Right lobe of liver (tissue), 6 donors: ENCODE results near the gene NEB. TPM values are rescaled to one million over a fixed set of nuclear protein-coding genes. Genes with fewer than 3 reads are reported as not detected.

ENCODE experiments used
- ATAC-seq, 4 donors: fragments of 200-7000 bp; cut with Tn5 transposase; one replicate each; pipeline ENCODE4 v1.9.1; 2020; ENCODE audit warnings: mild to moderate bottlenecking in 4 of 4, moderate library complexity in 4 of 4
- DNase-seq, 3 donors: peaks; one replicate each; pipeline ENCODE4 v3.0.0-alpha.2; 2020
- H3K27ac ChIP-seq, 3 donors: fragments of 200-600 bp; one replicate each; pipeline ENCODE4 v1.8.0; 2022
- H3K27me3 ChIP-seq, 2 donors: fragments of 200-600 bp; one replicate each; pipeline ENCODE4 v1.8.0; 2022
- H3K36me3 ChIP-seq, 4 donors: fragments of 200-600 bp; sonication (generic) in 1 of 4; one replicate each; pipeline versions ENCODE4 v1.5.1 to v1.8.0; 2017 to 2022; ENCODE audit warnings: control low read depth in 1 of 4
- H3K4me1 ChIP-seq, 4 donors: fragments of 200-600 bp; sonication (generic) in 1 of 4; one replicate each; pipeline versions ENCODE4 v1.5.1 to v1.8.0; 2017 to 2022; ENCODE audit warnings: control low read depth in 1 of 4
- H3K4me3 ChIP-seq, 3 donors: fragments of 200-600 bp; one replicate each; pipeline ENCODE4 v1.8.0; 2022
- H3K9me3 ChIP-seq, 4 donors: fragments of 200-600 bp; sonication (generic) in 1 of 4; one replicate each; pipeline versions ENCODE4 v1.5.1 to v1.8.0; 2017 to 2022; ENCODE audit warnings: control low read depth in 1 of 4
- POLR2A ChIP-seq: fragments of 450-650 bp; IDR thresholded peaks from one replicate; pipeline ENCODE4 v1.6.1; 2017; ENCODE audit warnings: antibody characterized with exemption, mild to moderate bottlenecking
- WGBS: methylation state at CpG from one replicate; pipeline ENCODE4 v1.1.6; 2018; ENCODE audit warnings: low coverage, low lambda C conversion rate; ENCODE audit not compliant: insufficient coverage; ENCODE audit errors: missing lambda C conversion rate; 5-methylcytosine and 5-hydroxymethylcytosine counted together
- intact Hi-C, 2 donors: fragments of 100-400 bp; cut with DNase I; formaldehyde crosslinking; loops; one replicate each; pipeline versions ENCODE4 v1.11.2 to v1.14.1; 2022
- total RNA-seq, 6 experiments: library from RNA; depleted of rRNA in 2 of 6; stranded (reverse); fragments of >200 nt in 2 of 6; fragmentation: NEBNext Ultra II Directional in 3 of 6; extraction: Animal tissue kit (Norgen Biotek cat#: 25700) in 3 of 6; gene quantifications; one replicate each; pipeline versions ENCODE4 v1.1.0 to v1.2.4, GENCODE V29; 2016 to 2023
- TF ChIP-seq, protein P1 (sequence below), 4 donors: fragments of 200-600 bp in 3 of 4; fragments of 450-650 bp in 1 of 4; IDR thresholded peaks; one replicate each; pipeline versions ENCODE4 v1.5.1 to v1.8.0; 2016 to 2022; ENCODE audit warnings: antibody characterized with exemption in 4 of 4, mild to moderate bottlenecking in 2 of 4
- donor health status: DM: no; HTN: yes; CAD: no.
- donor health status: DM: no; HTN: no; CAD: no.
- donor health status: DM: no; HTN: no; CAD: no.
- donor health status: DM: no; HTN: yes; CAD: no.
- donor health status: DM: no; HTN: yes; CAD: no.

Gene NEB
- total RNA-seq, 6 experiments from 2014 or later: 1.3 to 23.1 (median 9.2) TPM

DNA sequence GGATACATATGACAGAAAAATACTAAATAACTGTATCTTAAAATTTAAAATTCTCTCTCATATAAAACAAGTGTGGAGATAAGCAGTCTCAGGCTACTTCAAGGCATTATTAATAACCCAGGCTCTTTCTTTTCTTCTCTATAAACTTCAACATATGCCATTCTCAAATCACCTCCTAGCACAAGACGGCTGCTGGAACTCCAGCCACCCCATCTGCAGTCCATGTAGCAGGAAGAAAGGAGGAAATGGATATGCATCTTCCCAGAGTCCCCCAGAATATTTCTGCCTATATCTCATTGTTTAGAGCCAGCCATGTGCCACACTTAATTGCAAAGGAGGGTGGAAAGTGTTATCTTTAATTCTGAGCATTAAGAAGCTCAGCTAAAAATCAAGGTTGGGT lies 35.3 kb upstream of the NEB start:
- H3K36me3 ChIP-seq: no peaks in the 10 kb centered on the region
- H3K27ac ChIP-seq: no peak overlapping the region
- WGBS: 100% methylated on average over 1 of the region's 1 CpG
- H3K27me3 ChIP-seq: no peaks in the 10 kb centered on the region
- no peaks in the 10 kb centered on the region for H3K9me3 ChIP-seq
- H3K4me3 ChIP-seq: no peak overlapping the region
- no peaks in the 10 kb centered on the region for H3K4me1 ChIP-seq
- ATAC-seq: no peak
- TF ChIP-seq, protein P1, sequence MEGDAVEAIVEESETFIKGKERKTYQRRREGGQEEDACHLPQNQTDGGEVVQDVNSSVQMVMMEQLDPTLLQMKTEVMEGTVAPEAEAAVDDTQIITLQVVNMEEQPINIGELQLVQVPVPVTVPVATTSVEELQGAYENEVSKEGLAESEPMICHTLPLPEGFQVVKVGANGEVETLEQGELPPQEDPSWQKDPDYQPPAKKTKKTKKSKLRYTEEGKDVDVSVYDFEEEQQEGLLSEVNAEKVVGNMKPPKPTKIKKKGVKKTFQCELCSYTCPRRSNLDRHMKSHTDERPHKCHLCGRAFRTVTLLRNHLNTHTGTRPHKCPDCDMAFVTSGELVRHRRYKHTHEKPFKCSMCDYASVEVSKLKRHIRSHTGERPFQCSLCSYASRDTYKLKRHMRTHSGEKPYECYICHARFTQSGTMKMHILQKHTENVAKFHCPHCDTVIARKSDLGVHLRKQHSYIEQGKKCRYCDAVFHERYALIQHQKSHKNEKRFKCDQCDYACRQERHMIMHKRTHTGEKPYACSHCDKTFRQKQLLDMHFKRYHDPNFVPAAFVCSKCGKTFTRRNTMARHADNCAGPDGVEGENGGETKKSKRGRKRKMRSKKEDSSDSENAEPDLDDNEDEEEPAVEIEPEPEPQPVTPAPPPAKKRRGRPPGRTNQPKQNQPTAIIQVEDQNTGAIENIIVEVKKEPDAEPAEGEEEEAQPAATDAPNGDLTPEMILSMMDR (IDR thresholded peaks at IDR 0.05): no peak
- no peak for TF ChIP-seq POLR2A
- intact Hi-C loops: no loop called here
- DNase-seq: no peak

DNA sequence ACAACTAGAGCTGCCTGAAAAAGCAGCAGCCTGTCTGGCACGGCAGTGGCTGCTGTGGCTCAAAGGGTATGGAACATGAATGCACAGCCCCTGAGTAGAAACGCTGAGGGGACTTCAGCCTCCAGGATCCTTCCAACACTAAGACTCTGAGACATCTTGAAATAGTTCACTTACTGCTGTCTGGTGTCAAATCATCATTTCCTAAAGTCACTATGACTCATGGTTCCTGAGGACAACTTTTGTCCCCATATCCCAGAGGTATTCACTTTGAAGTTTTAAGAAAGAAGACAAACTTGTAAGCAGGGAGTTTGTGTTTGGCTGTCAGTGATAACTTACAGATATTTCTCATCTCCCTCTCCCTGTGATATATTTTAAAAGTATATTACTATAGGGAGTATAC lies 33.3 kb upstream of the NEB start:
- TF ChIP-seq, protein P1 (IDR thresholded peaks at IDR 0.05): no peak
- ATAC-seq (no peak), DNase-seq (no peak)
- H3K4me3 ChIP-seq: no peak overlapping the region
- H3K9me3 ChIP-seq: no peaks in the 10 kb centered on the region
- no CpG with 5 or more reads among the region's 2 CpGs for WGBS
- H3K27ac ChIP-seq: no peak overlapping the region
- H3K27me3 ChIP-seq: no peaks in the 10 kb centered on the region
- H3K36me3 ChIP-seq: no peaks in the 10 kb centered on the region
- H3K4me1 ChIP-seq: no peaks in the 10 kb centered on the region
- intact Hi-C loops: no loop called here

DNA sequence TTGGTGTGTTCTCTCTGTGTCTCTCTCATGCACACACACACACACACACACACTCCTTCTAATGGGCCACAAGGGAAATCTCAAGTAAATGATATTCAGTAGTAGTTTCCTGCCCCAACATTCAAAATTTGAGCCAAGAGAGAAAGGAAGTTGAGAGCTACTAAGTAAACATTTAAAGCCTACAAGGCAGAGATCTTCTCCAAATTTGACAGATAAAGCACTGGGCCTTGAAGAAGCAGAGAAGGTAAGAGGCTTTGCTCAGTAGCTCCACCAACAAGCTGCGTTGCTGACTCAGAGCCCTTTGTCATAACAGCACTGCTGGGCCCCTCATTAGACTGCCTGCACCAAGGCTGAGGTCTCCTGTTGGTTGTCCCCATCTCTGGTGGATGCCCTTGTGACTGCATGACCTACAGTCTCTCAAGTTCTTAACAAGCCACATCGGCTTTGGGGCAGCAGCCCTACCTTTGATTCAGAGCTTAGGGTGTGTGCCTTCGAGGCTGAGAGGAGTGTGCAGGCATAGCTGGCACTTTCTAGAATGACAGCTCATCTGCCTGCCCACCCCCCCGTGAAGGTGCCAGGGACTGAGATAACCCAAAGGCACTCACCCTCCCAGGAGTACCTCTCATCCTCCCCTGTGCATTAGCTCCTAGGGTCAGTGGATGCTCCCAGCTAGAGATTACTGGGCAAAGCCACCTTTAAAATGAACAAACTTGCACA lies 32.3 kb upstream of the NEB start:
- WGBS: 95% methylated on average over 2 of the region's 4 CpGs
- intact Hi-C loops: no loop called here
- TF ChIP-seq, protein P1 (IDR thresholded peaks at IDR 0.05): no peak
- TF ChIP-seq POLR2A: no peak
- no peak overlapping the region for H3K4me3 ChIP-seq
- no peaks in the 10 kb centered on the region for H3K27me3 ChIP-seq
- DNase-seq (no peak), ATAC-seq (no peak)
- H3K27ac ChIP-seq: no peak overlapping the region
- H3K4me1 ChIP-seq: no peaks in the 10 kb centered on the region
- no peaks in the 10 kb centered on the region for H3K9me3 ChIP-seq
- no peaks in the 10 kb centered on the region for H3K36me3 ChIP-seq

DNA sequence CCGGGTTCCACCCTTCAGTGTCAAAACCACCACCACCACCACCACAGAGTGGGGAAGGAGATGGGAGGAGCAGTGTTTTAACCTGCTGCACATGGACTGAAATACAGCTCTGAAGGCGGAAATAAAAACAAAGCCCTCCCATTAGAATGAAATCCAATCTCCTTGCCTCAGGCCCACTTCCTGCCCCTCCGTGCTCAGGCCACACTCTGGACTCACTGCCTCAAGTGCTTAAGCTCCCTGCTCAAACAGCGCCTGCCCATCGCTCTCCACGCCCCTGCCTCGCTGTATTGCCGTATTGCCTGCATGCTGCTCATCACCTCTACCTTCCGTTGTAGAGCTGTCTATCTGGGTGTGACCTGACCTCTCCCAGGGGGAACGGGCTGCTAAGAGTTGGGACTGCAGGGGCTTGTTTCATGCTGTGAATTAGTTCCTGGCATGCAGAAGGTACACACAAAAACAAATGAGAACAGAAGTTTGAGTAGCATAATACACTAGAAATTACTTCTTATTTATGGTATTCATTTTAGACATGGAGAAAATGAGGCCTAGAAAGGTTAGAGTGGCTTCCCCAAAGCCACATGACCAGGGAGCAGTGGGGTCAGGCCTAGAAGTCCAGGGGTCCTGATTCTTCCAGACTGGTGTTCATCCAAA lies 31.6 kb upstream of the NEB start:
- H3K27ac ChIP-seq: no peak overlapping the region

More for the DNA sequence above, 31.6 kb upstream of the NEB start:
- no peaks in the 10 kb centered on the region for H3K4me1 ChIP-seq
- DNase-seq (no peak), ATAC-seq (no peak)
- TF ChIP-seq, protein P1 (IDR thresholded peaks at IDR 0.05): no peak
- intact Hi-C loops: no loop called here
- no peaks in the 10 kb centered on the region for H3K9me3 ChIP-seq
- no peaks in the 10 kb centered on the region for H3K27me3 ChIP-seq
- no peaks in the 10 kb centered on the region for H3K36me3 ChIP-seq
- WGBS: 90% methylated on average over 10 of the region's 10 CpGs
- no peak overlapping the region for H3K4me3 ChIP-seq
